Endothelial cell (in vitro differentiated cells): ENCODE measurements around the gene CEMIP. TPM values are rescaled to one million over a fixed set of nuclear protein-coding genes. Genes with fewer than 3 reads are reported as not detected.

Experiments used
- DNase-seq: peaks from one replicate; pipeline ENCODE4 v3.0.0; 2021; ENCODE audit warnings: low spot score
- H3K27ac Mint-ChIP-seq: one replicate; pipeline ENCODE4 v1.8.0; 2021; ENCODE audit warnings: mixed read lengths, inconsistent platforms; ENCODE audit not compliant: unreplicated experiment
- H3K27me3 Mint-ChIP-seq: one replicate; pipeline ENCODE4 v1.8.0; 2021; ENCODE audit warnings: mild to moderate bottlenecking, moderate library complexity, mixed read lengths, inconsistent platforms; ENCODE audit not compliant: unreplicated experiment
- H3K36me3 Mint-ChIP-seq: one replicate; pipeline ENCODE4 v1.8.0; 2021; ENCODE audit warnings: mild to moderate bottlenecking, low read depth, mixed read lengths, inconsistent platforms; ENCODE audit not compliant: unreplicated experiment
- H3K4me1 Mint-ChIP-seq: one replicate; pipeline ENCODE4 v1.8.0; 2021; ENCODE audit warnings: mild to moderate bottlenecking, mixed read lengths, inconsistent platforms; ENCODE audit not compliant: unreplicated experiment
- H3K4me3 Mint-ChIP-seq: one replicate; pipeline ENCODE4 v1.8.0; 2021; ENCODE audit warnings: mild to moderate bottlenecking, mixed read lengths, inconsistent platforms; ENCODE audit not compliant: unreplicated experiment
- H3K9me3 Mint-ChIP-seq: one replicate; pipeline ENCODE4 v1.8.0; 2021; ENCODE audit warnings: mixed read lengths, inconsistent platforms; ENCODE audit not compliant: unreplicated experiment
- CTCF ChIP-seq: fragments of 200-600 bp; sonication (generic); IDR thresholded peaks from one replicate; pipeline ENCODE4 v1.5.0; 2021; ENCODE audit warnings: antibody characterized with exemption; ENCODE audit not compliant: unreplicated experiment
- total RNA-seq: library from RNA; stranded (reverse); fragmentation: NEBNext Ultra II Directional; extraction: Animal tissue kit (Norgen Biotek cat#: 25700); gene quantifications from one replicate; pipeline ENCODE4 v1.2.1, GENCODE V29; 2021; ENCODE audit not compliant: unreplicated experiment

CEMIP gene
- total RNA-seq, 1 donor from 2014 or later: not detected

GRCh38 chr15:80918196-80918783 is 139.1 kb downstream of the CEMIP start:
- no peak for TF ChIP-seq CTCF
- Mint-ChIP-seq H3K4me3 (no peak overlapping the region), H3K36me3 (no peaks in the 10 kb centered on the region), H3K4me1 (peaks cover 3% of the 10 kb centered on the region), H3K27ac (no peak overlapping the region), H3K9me3 (no peaks in the 10 kb centered on the region), H3K27me3 (peaks cover 1% of the 10 kb centered on the region)
- DNase-seq: no peak

GRCh38 chr15:80920271-80920699 is 141.1 kb downstream of the CEMIP start:
- Mint-ChIP-seq H3K4me1 (peaks cover 3% of the 10 kb centered on the region), H3K36me3 (no peaks in the 10 kb centered on the region), H3K9me3 (no peaks in the 10 kb centered on the region), H3K4me3 (no peak overlapping the region), H3K27ac (no peak overlapping the region), H3K27me3 (peaks cover 1% of the 10 kb centered on the region)
- TF ChIP-seq CTCF: no peak
- DNase-seq: no peak

DNA sequence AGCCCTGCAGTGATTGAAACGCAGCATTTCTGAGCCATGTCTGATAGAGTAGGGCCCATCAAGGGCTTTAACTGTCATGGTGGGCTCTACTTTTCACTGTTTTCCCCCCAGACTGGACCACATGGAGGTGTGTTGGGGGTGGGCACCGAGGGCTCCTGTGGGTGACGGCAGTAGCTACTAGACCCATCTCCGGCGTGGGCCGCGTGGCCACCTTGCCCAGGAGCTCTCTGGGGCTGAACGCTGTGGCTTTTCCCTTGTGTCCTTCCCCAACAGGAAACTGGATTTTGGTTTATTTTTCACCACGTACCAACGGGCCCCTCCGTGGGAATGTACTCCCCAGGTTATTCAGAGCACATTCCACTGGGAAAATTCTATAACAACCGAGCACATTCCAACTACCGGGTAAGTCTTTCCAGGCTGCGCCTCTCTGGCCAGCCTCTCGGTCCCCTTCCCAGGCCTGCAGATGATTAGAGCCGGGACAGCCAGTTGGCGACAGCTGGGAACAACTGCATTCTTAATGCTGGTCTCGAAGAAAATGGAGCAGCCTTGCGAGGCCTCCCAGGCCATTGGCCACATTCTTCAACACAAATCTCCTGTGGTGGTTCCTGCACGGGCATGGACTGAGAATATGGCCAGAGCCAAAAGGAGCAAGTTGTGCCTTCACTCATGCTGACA is 142.7 kb downstream of the CEMIP start:
- no peak for TF ChIP-seq CTCF
- peaks cover 3% of the 10 kb centered on the region for H3K4me1 Mint-ChIP-seq
- peaks cover 1% of the 10 kb centered on the region for H3K27me3 Mint-ChIP-seq
- DNase-seq: no peak
- H3K4me3 Mint-ChIP-seq: no peak overlapping the region
- H3K27ac Mint-ChIP-seq: no peak overlapping the region
- H3K36me3 Mint-ChIP-seq: no peaks in the 10 kb centered on the region
- no peaks in the 10 kb centered on the region for H3K9me3 Mint-ChIP-seq

DNA sequence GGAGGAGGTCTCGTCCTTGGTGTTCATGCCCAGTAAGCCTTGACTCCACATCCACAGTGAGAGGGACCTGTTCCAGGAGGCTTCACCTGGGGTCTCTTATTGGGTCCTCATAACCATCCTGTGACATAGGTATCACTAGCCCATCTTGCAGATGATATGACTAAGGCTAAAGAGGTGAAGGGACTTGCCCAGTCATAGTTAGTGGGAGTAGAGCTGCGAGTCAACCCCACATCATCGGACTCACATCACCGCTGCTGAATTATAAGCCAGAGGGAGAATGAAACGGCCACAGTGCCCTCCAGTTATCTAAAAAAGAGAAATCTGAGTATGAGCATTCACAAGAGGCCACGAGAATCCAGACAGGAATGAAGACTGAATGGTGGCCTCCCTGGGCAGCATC is 144.5 kb downstream of the CEMIP start:
- peaks cover 4% of the 10 kb centered on the region for H3K27me3 Mint-ChIP-seq
- peaks cover 3% of the 10 kb centered on the region for H3K4me1 Mint-ChIP-seq
- H3K27ac Mint-ChIP-seq: no peak overlapping the region
- no peaks in the 10 kb centered on the region for H3K36me3 Mint-ChIP-seq
- H3K4me3 Mint-ChIP-seq: no peak overlapping the region
- DNase-seq: no peak
- no peak for TF ChIP-seq CTCF
- no peaks in the 10 kb centered on the region for H3K9me3 Mint-ChIP-seq

DNA sequence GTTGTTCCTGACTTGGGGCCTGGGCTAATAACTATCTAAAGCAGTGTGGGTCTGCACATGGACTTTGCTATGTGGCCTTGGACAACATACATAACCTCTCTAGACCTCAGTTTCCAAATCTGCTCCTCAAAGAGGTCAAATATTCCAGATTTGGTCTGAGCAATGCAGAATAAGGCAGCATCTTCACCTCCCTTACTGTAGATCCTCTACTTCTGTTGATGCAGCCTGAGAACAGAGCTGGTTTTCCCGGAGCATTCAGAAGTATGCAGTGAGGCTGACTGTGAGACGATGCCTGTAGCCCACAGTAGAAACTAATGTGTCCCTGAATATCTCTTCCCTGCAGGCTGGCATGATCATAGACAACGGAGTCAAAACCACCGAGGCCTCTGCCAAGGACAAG is 145.1 kb downstream of the CEMIP start:
- no peak for TF ChIP-seq CTCF
- no peak overlapping the region for H3K4me3 Mint-ChIP-seq
- no peaks in the 10 kb centered on the region for H3K36me3 Mint-ChIP-seq
- no peak for DNase-seq
- H3K4me1 Mint-ChIP-seq: peaks cover 3% of the 10 kb centered on the region
- H3K27ac Mint-ChIP-seq: no peak overlapping the region
- no peaks in the 10 kb centered on the region for H3K9me3 Mint-ChIP-seq
- peaks cover 4% of the 10 kb centered on the region for H3K27me3 Mint-ChIP-seq
